PC-9 (cell line): ENCODE results near the gene CYBC1.

Experiments
- CTCF ChIP-seq: fragments of 200-600 bp; sonication (generic); conservative IDR thresholded peaks from 2 replicates; pipeline ENCODE4 v1.6.1; 2017; ENCODE audit warnings: mixed run types, antibody characterized with exemption, mild to moderate bottlenecking, moderate library complexity
- EZH2 ChIP-seq: fragments of 200-600 bp; sonication (generic); IDR thresholded peaks from 2 replicates; pipeline ENCODE4 v1.8.0; 2017; ENCODE audit warnings: antibody characterized with exemption, low read depth

- no peak for TF ChIP-seq CTCF
- TF ChIP-seq EZH2 = no peak
Measured at GRCh38 chr17:82449131-82449882, 1.2 kb downstream of the CYBC1 start.
